Mesodermal cell (in vitro differentiated cells): ENCODE data around the gene DLX4.

Source experiments
- H3K27ac ChIP-seq: 2 replicates; pipeline ENCODE4 v1.7.0; 2013; ENCODE audit warnings: mild to moderate bottlenecking, low read depth, low read length, moderate library complexity; ENCODE audit not compliant: severe bottlenecking
- H3K36me3 ChIP-seq: 2 replicates; pipeline ENCODE4 v1.7.1; 2013; ENCODE audit warnings: mild to moderate bottlenecking, low read length, moderate library complexity; ENCODE audit not compliant: control insufficient read depth, insufficient read depth
- H3K4me1 ChIP-seq: one replicate; pipeline ENCODE4 v1.7.1; 2013; ENCODE audit warnings: mild to moderate bottlenecking, low read length; ENCODE audit not compliant: insufficient read depth, control insufficient read depth, poor library complexity, severe bottlenecking
- H3K4me3 ChIP-seq: 2 replicates; pipeline ENCODE4 v1.7.0; 2013; ENCODE audit warnings: low read length, control low read depth, mild to moderate bottlenecking; ENCODE audit not compliant: insufficient read depth, poor library complexity, severe bottlenecking; ENCODE audit errors: extremely low read depth
- H3K9me3 ChIP-seq: 2 replicates; pipeline ENCODE4 v1.7.1; 2013; ENCODE audit warnings: mild to moderate bottlenecking, low read length, moderate library complexity; ENCODE audit not compliant: control insufficient read depth
- WGBS, 2 experiments: methylation state at CpG; one replicate each; pipeline ENCODE4 v1.1.5; 2013; ENCODE audit warnings: missing lambda C conversion rate in 2 of 2; ENCODE audit not compliant: insufficient coverage in 2 of 2; 5-methylcytosine and 5-hydroxymethylcytosine counted together

Gene DLX4

GRCh38 chr17:49946964-49947584 is 21.9 kb upstream of the DLX4 start:
- Histone ChIP-seq H3K4me1 (no peaks in the 10 kb centered on the region), H3K9me3 (no peaks in the 10 kb centered on the region), H3K4me3 (no peak overlapping the region), H3K36me3 (no peaks in the 10 kb centered on the region), H3K27ac (no peak overlapping the region)
- 86 to 87% methylated on average over 6 to 10 of the region's 11 CpGs for WGBS, 2 experiments

GRCh38 chr17:49949634-49950033 is 19.4 kb upstream of the DLX4 start:
- no peak overlapping the region for H3K27ac ChIP-seq
- WGBS, 2 experiments: 75 to 83% methylated on average over 2 of the region's 2 CpGs
- peaks cover 7% of the 10 kb centered on the region for H3K4me1 ChIP-seq

GRCh38 chr17:49951362-49952082 is 17.5 kb upstream of the DLX4 start:
- Histone ChIP-seq H3K27ac (no peak overlapping the region), H3K36me3 (no peaks in the 10 kb centered on the region), H3K9me3 (no peaks in the 10 kb centered on the region), H3K4me1 (peaks cover 11% of the 10 kb centered on the region), H3K4me3 (no peak overlapping the region)
- 80 to 90% methylated on average over 11 to 14 of the region's 14 CpGs for WGBS, 2 experiments

More at GRCh38 chr17:49949634-49950033, 19.4 kb upstream of the DLX4 start:
- no peak overlapping the region for H3K4me3 ChIP-seq
- no peaks in the 10 kb centered on the region for H3K9me3 ChIP-seq
- no peaks in the 10 kb centered on the region for H3K36me3 ChIP-seq

GRCh38 chr17:49952209-49952911 is 16.6 kb upstream of the DLX4 start:
- 44 to 54% methylated on average over 3 to 4 of the region's 7 CpGs for WGBS, 2 experiments
- Histone ChIP-seq H3K4me1 (peaks cover 11% of the 10 kb centered on the region), H3K9me3 (no peaks in the 10 kb centered on the region)

GRCh38 chr17:49952912-49953497 is 16.0 kb upstream of the DLX4 start:
- WGBS, 2 experiments: 59 to 92% methylated on average over 3 to 4 of the region's 8 CpGs
- no peaks in the 10 kb centered on the region for H3K36me3 ChIP-seq
- peaks cover 11% of the 10 kb centered on the region for H3K4me1 ChIP-seq
- no peaks in the 10 kb centered on the region for H3K9me3 ChIP-seq
- H3K27ac ChIP-seq: no peak overlapping the region
- no peak overlapping the region for H3K4me3 ChIP-seq

More at GRCh38 chr17:49952209-49952911, 16.6 kb upstream of the DLX4 start:
- Histone ChIP-seq H3K27ac (no peak overlapping the region), H3K4me3 (no peak overlapping the region), H3K36me3 (no peaks in the 10 kb centered on the region)

GRCh38 chr17:49955157-49955556 is 13.8 kb upstream of the DLX4 start:
- Histone ChIP-seq H3K9me3 (no peaks in the 10 kb centered on the region), H3K4me1 (peaks cover 14% of the 10 kb centered on the region), H3K36me3 (no peaks in the 10 kb centered on the region), H3K27ac (no peak overlapping the region), H3K4me3 (no peak overlapping the region)
- 83 to 100% methylated on average over 1 of the region's 1 CpG for WGBS, 2 experiments

GRCh38 chr17:49956780-49957179 is 12.2 kb upstream of the DLX4 start:
- WGBS, 2 experiments: 71 to 83% methylated on average over 2 to 4 of the region's 4 CpGs

GRCh38 chr17:49957350-49957749 is 11.6 kb upstream of the DLX4 start:
- H3K4me3 ChIP-seq: no peak overlapping the region
- no peaks in the 10 kb centered on the region for H3K9me3 ChIP-seq
- H3K27ac ChIP-seq: no peak overlapping the region
- WGBS, 2 experiments: 83 to 90% methylated on average over 3 of the region's 3 CpGs
- no peaks in the 10 kb centered on the region for H3K36me3 ChIP-seq
- H3K4me1 ChIP-seq: peaks cover 14% of the 10 kb centered on the region

More at GRCh38 chr17:49956780-49957179, 12.2 kb upstream of the DLX4 start:
- H3K36me3 ChIP-seq: no peaks in the 10 kb centered on the region
- no peak overlapping the region for H3K27ac ChIP-seq
- no peak overlapping the region for H3K4me3 ChIP-seq
- peaks cover 14% of the 10 kb centered on the region for H3K4me1 ChIP-seq
- H3K9me3 ChIP-seq: no peaks in the 10 kb centered on the region

- 100% methylated on average over 1 to 2 of the region's 4 CpGs for WGBS, 2 experiments
- peaks cover 10% of the 10 kb centered on the region for H3K4me1 ChIP-seq
- H3K27ac ChIP-seq: no peak overlapping the region
- no peaks in the 10 kb centered on the region for H3K36me3 ChIP-seq
- no peaks in the 10 kb centered on the region for H3K9me3 ChIP-seq
- no peak overlapping the region for H3K4me3 ChIP-seq
These were observed 10.3 kb upstream of the DLX4 start for GRCh38 chr17:49958723-49959122.

GRCh38 chr17:49959183-49959935 is 9.6 kb upstream of the DLX4 start:
- Histone ChIP-seq H3K4me3 (no peak overlapping the region), H3K36me3 (no peaks in the 10 kb centered on the region), H3K27ac (no peak overlapping the region), H3K4me1 (peaks cover 13% of the 10 kb centered on the region), H3K9me3 (no peaks in the 10 kb centered on the region)
- 60 to 91% methylated on average over 4 of the region's 8 CpGs for WGBS, 2 experiments
